Measurements from ENCODE around the gene IGFBP6. TPM values are rescaled to one million over a fixed set of nuclear protein-coding genes. Genes with fewer than 3 reads are reported as not detected.

Gene IGFBP6
- polyA plus RNA-seq, 1 donor from 2014 or later = not detected

DNA sequence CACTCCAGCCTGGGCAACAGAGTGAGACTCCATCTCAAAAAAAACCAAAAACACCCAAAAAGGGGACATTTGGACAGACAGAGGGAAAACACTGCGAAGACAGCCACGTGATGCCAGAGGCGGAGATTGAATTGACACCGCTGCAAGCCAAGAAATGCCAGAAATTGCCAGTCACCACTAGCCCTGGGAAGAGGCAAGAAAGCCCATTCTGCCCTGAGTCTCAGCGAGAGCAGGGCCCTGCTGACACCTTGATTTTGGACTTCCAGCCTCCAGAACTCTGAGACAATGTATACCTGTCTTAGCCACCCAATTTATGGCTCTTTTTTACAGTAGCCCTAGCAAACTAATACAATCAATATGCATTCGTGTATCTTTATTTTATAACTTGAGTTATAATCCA, 7.4 kb upstream of the IGFBP6 start:
- Histone ChIP-seq H3K36me3 (ENCODE audit: insufficient read depth, low read length) (no peaks in the 10 kb centered on the region), H3F3A (ENCODE audit: insufficient read depth, low read length, poor library complexity, severe bottlenecking) (no peaks in the 10 kb centered on the region), H2AFZ (ENCODE audit: low read depth, low read length) (no peak overlapping the region), H4K20me1 (ENCODE audit: insufficient read depth) (no peaks in the 10 kb centered on the region), H3K4me3 (ENCODE audit: low read length) (no peak overlapping the region), H3K4me2 (ENCODE audit: low read length) (no peak overlapping the region), H3K9me3 (ENCODE audit: low read length) (no peaks in the 10 kb centered on the region), H3K27me3 (ENCODE audit: insufficient read depth, low read depth, low read length) (no peaks in the 10 kb centered on the region), H3K27ac (ENCODE audit: low read length) (no peak overlapping the region), H3K9me2 (ENCODE audit: insufficient read depth, low read length) (no peaks in the 10 kb centered on the region), H3K9ac (ENCODE audit: low read length) (no peak overlapping the region), H3K79me2 (replicated peaks; ENCODE audit: insufficient read depth, low read length) (no peaks in the 10 kb centered on the region)
- TF ChIP-seq EP300 (conservative IDR thresholded peaks at IDR 0.05; ENCODE audit: poor library complexity, severe bottlenecking) (no peak), EZH2 (IDR thresholded peaks at IDR 0.05; ENCODE audit: borderline replicate concordance, insufficient read depth, low read length, poor library complexity, severe bottlenecking) (no peak), RAD21 (conservative IDR thresholded peaks at IDR 0.05) (no peak), SMC3 (conservative IDR thresholded peaks at IDR 0.05; ENCODE audit: poor library complexity) (no peak), MXI1 (conservative IDR thresholded peaks at IDR 0.05; ENCODE audit: poor library complexity, severe bottlenecking) (no peak), POLR2AphosphoS5 (IDR thresholded peaks at IDR 0.05) (no peak), TAF1 (IDR thresholded peaks at IDR 0.05; ENCODE audit: low read depth) (no peak)
- TF ChIP-seq, protein P1, sequence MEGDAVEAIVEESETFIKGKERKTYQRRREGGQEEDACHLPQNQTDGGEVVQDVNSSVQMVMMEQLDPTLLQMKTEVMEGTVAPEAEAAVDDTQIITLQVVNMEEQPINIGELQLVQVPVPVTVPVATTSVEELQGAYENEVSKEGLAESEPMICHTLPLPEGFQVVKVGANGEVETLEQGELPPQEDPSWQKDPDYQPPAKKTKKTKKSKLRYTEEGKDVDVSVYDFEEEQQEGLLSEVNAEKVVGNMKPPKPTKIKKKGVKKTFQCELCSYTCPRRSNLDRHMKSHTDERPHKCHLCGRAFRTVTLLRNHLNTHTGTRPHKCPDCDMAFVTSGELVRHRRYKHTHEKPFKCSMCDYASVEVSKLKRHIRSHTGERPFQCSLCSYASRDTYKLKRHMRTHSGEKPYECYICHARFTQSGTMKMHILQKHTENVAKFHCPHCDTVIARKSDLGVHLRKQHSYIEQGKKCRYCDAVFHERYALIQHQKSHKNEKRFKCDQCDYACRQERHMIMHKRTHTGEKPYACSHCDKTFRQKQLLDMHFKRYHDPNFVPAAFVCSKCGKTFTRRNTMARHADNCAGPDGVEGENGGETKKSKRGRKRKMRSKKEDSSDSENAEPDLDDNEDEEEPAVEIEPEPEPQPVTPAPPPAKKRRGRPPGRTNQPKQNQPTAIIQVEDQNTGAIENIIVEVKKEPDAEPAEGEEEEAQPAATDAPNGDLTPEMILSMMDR (IDR thresholded peaks at IDR 0.05; ENCODE audit: poor library complexity, severe bottlenecking) = no peak
- TF ChIP-seq, protein P2, sequence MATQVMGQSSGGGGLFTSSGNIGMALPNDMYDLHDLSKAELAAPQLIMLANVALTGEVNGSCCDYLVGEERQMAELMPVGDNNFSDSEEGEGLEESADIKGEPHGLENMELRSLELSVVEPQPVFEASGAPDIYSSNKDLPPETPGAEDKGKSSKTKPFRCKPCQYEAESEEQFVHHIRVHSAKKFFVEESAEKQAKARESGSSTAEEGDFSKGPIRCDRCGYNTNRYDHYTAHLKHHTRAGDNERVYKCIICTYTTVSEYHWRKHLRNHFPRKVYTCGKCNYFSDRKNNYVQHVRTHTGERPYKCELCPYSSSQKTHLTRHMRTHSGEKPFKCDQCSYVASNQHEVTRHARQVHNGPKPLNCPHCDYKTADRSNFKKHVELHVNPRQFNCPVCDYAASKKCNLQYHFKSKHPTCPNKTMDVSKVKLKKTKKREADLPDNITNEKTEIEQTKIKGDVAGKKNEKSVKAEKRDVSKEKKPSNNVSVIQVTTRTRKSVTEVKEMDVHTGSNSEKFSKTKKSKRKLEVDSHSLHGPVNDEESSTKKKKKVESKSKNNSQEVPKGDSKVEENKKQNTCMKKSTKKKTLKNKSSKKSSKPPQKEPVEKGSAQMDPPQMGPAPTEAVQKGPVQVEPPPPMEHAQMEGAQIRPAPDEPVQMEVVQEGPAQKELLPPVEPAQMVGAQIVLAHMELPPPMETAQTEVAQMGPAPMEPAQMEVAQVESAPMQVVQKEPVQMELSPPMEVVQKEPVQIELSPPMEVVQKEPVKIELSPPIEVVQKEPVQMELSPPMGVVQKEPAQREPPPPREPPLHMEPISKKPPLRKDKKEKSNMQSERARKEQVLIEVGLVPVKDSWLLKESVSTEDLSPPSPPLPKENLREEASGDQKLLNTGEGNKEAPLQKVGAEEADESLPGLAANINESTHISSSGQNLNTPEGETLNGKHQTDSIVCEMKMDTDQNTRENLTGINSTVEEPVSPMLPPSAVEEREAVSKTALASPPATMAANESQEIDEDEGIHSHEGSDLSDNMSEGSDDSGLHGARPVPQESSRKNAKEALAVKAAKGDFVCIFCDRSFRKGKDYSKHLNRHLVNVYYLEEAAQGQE (IDR thresholded peaks at IDR 0.05; ENCODE audit: borderline replicate concordance) = no peak

DNA sequence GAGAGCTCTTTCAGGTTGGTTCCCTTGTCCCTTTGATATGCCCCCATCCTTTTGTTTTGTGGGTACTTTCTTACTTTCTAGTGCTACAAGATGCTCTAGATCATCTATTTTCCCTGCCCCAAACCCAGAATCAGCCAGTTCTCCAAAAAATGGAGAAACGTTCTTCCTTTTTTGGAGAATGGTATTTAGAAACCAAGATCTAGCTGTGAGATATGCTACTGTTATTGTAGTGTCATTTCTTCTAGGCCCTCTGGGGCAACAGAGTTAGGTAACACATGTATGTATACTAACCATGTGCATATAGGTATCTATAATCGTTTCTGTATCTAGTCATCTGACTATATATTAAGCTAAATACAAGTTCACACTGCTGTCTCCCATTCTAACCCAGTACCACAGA, 6.9 kb upstream of the IGFBP6 start:
- no peaks in the 10 kb centered on the region for H3F3A ChIP-seq (ENCODE audit: insufficient read depth, low read length, poor library complexity, severe bottlenecking)
- TF ChIP-seq SMC3 (conservative IDR thresholded peaks at IDR 0.05; ENCODE audit: poor library complexity) (no peak), TAF1 (IDR thresholded peaks at IDR 0.05; ENCODE audit: low read depth) (no peak)
- no peak overlapping the region for H3K27ac ChIP-seq (ENCODE audit: low read length)
- no peaks in the 10 kb centered on the region for H4K20me1 ChIP-seq (ENCODE audit: insufficient read depth)
- H3K79me2 ChIP-seq (replicated peaks; ENCODE audit: insufficient read depth, low read length) = no peaks in the 10 kb centered on the region
- no peak overlapping the region for H3K4me3 ChIP-seq (ENCODE audit: low read length)
- H3K27me3 ChIP-seq (ENCODE audit: insufficient read depth, low read depth, low read length) = no peaks in the 10 kb centered on the region
- H3K36me3 ChIP-seq (ENCODE audit: insufficient read depth, low read length) = no peaks in the 10 kb centered on the region
- no peak overlapping the region for H3K9ac ChIP-seq (ENCODE audit: low read length)
- H3K9me2 ChIP-seq (ENCODE audit: insufficient read depth, low read length) = no peaks in the 10 kb centered on the region
- H3K4me2 ChIP-seq (ENCODE audit: low read length) = no peak overlapping the region
- no peak overlapping the region for H2AFZ ChIP-seq (ENCODE audit: low read depth, low read length)
- H3K9me3 ChIP-seq (ENCODE audit: low read length) = no peaks in the 10 kb centered on the region

DNA sequence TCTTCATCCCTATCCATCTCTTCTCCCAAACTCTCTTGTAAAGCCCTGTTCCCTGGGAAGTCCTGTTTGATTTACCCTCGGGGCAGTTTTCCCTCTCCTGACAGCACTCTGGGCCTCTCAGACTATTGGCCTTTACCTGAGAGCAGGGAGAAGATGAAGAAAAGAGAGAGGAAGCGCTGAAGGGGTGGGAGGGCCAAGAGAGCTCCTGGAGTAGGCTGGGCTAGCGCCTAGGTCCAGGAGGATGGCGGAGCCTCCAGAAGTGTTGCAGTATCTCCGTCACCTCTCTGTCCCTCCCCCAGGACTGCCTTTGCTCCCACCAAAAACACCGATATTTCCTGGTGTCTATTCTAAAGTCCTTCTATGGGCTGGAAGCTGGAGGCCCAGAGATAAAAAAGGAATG, 5.7 kb upstream of the IGFBP6 start:
- Histone ChIP-seq H3K27me3 (ENCODE audit: insufficient read depth, low read depth, low read length) (peaks cover 11% of the 10 kb centered on the region), H3K9ac (ENCODE audit: low read length) (no peak overlapping the region)
- no peak for TF ChIP-seq EP300 (conservative IDR thresholded peaks at IDR 0.05; ENCODE audit: poor library complexity, severe bottlenecking)
- no peak for TF ChIP-seq POLR2AphosphoS5 (IDR thresholded peaks at IDR 0.05)
- TF ChIP-seq, protein P1 (IDR thresholded peaks at IDR 0.05; ENCODE audit: poor library complexity, severe bottlenecking) = no peak
- no peak for TF ChIP-seq EZH2 (IDR thresholded peaks at IDR 0.05; ENCODE audit: borderline replicate concordance, insufficient read depth, low read length, poor library complexity, severe bottlenecking)
- no peak for TF ChIP-seq MXI1 (conservative IDR thresholded peaks at IDR 0.05; ENCODE audit: poor library complexity, severe bottlenecking)
- TF ChIP-seq RAD21 (conservative IDR thresholded peaks at IDR 0.05) = no peak
- TF ChIP-seq, protein P2 (IDR thresholded peaks at IDR 0.05; ENCODE audit: borderline replicate concordance) = no peak
- no peak for TF ChIP-seq TAF1 (IDR thresholded peaks at IDR 0.05; ENCODE audit: low read depth)

More for the DNA sequence above, 5.7 kb upstream of the IGFBP6 start:
- H3F3A ChIP-seq (ENCODE audit: insufficient read depth, low read length, poor library complexity, severe bottlenecking) = no peaks in the 10 kb centered on the region
- H3K36me3 ChIP-seq (ENCODE audit: insufficient read depth, low read length) = no peaks in the 10 kb centered on the region
- H3K9me3 ChIP-seq (ENCODE audit: low read length) = no peaks in the 10 kb centered on the region
- H3K4me3 ChIP-seq (ENCODE audit: low read length) = no peak overlapping the region
- no peak overlapping the region for H2AFZ ChIP-seq (ENCODE audit: low read depth, low read length)
- H3K4me2 ChIP-seq (ENCODE audit: low read length) = no peak overlapping the region
- H4K20me1 ChIP-seq (ENCODE audit: insufficient read depth) = no peaks in the 10 kb centered on the region
- H3K79me2 ChIP-seq (replicated peaks; ENCODE audit: insufficient read depth, low read length) = no peaks in the 10 kb centered on the region
- no peak overlapping the region for H3K27ac ChIP-seq (ENCODE audit: low read length)
- no peaks in the 10 kb centered on the region for H3K9me2 ChIP-seq (ENCODE audit: insufficient read depth, low read length)

Data from neural cell (in vitro differentiated cells).